ENCODE results near the gene PLAAT4. TPM values are rescaled to one million over a fixed set of nuclear protein-coding genes. Genes with fewer than 3 reads are reported as not detected.

PLAAT4 gene
- polyA plus RNA-seq, 2 of the 4 experiments (the other 2 are of a cell fraction): 0.74 to 1.6 TPM

- ATAC-seq (no peak), FAIRE-seq (no peak), DNase-seq (ENCODE audit: low read depth in 1 of 2, low spot score in 1 of 2) (no peak)
- H3K27ac ChIP-seq: no peak overlapping the region
- TF ChIP-seq EHF (CRISPR knock-in tag; IDR thresholded peaks at IDR 0.05) (no peak), ZSCAN20 (CRISPR knock-in tag; IDR thresholded peaks at IDR 0.05) (no peak), ZC3H11A (IDR thresholded peaks at IDR 0.05) (no peak), MAX (IDR thresholded peaks at IDR 0.05) (no peak), HOXB13 (CRISPR knock-in tag; IDR thresholded peaks at IDR 0.05; ENCODE audit: low read depth) (no peak), KDM5A (IDR thresholded peaks at IDR 0.05) (no peak), CTCF (IDR thresholded peaks at IDR 0.05) (no peak), FOSB (CRISPR knock-in tag; IDR thresholded peaks at IDR 0.05) (no peak), FOSL2 (IDR thresholded peaks at IDR 0.05) (no peak), FOSL2 (CRISPR knock-in tag; IDR thresholded peaks at IDR 0.05) (no peak), RAD21 (conservative IDR thresholded peaks at IDR 0.05 in 1 of 2, IDR thresholded peaks at IDR 0.05 in 1 of 2) (no peak), MAFK (IDR thresholded peaks at IDR 0.05; ENCODE audit: partially characterized antibody) (no peak), ESRRA (IDR thresholded peaks at IDR 0.05; ENCODE audit: borderline replicate concordance, low read length) (no peak), TP53 (CRISPR knock-in tag; IDR thresholded peaks at IDR 0.05) (no peak), RFX5 (IDR thresholded peaks at IDR 0.05) (no peak), FOXS1 (CRISPR knock-in tag; IDR thresholded peaks at IDR 0.05) (no peak), USF2 (IDR thresholded peaks at IDR 0.05) (no peak), CBX2 (IDR thresholded peaks at IDR 0.05; ENCODE audit: borderline replicate concordance, low read depth) (no peak), HMGXB4 (CRISPR knock-in tag; IDR thresholded peaks at IDR 0.05; ENCODE audit: borderline replicate concordance) (no peak), E2F6 (IDR thresholded peaks at IDR 0.05; ENCODE audit: borderline replicate concordance, low read depth) (no peak)
- no peak overlapping the region for H3K4me3 ChIP-seq
- POLR2A ChIA-PET: no interaction called here
- no peaks in the 10 kb centered on the region for H3K9me3 ChIP-seq
- 55% methylated on average over 4 of the region's 4 CpGs for WGBS (ENCODE audit: missing lambda C conversion rate)
- no peak overlapping the region for H3K4me2 ChIP-seq
- H3K4me1 ChIP-seq: no peaks in the 10 kb centered on the region
- CTCF ChIA-PET: interaction anchor here (1.1 kb wide), 1 partner anchor 19 kb away, joined by 3 read pairs; no protein-coding TSS in a partner anchor
Observed at GRCh38 chr11:63548178-63548577, 11.6 kb downstream of the PLAAT4 start.

GRCh38 chr11:63549411-63549810 is 12.8 kb downstream of the PLAAT4 start:
- TF ChIP-seq RARB (CRISPR knock-in tag; IDR thresholded peaks at IDR 0.05) (no peak), PBX3 (IDR thresholded peaks at IDR 0.05) (no peak), GATA3 (IDR thresholded peaks at IDR 0.05; ENCODE audit: borderline replicate concordance) (no peak), HMGXB4 (CRISPR knock-in tag; IDR thresholded peaks at IDR 0.05; ENCODE audit: borderline replicate concordance) (no peak), CHD2 (IDR thresholded peaks at IDR 0.05; ENCODE audit: low read length, partially characterized antibody) (no peak), BCL3 (IDR thresholded peaks at IDR 0.05) (no peak), ZFP36 (IDR thresholded peaks at IDR 0.05; ENCODE audit: borderline replicate concordance, partially characterized antibody) (no peak), POLR2A (IDR thresholded peaks at IDR 0.05; ENCODE audit: low read length) (no peak), MAX (IDR thresholded peaks at IDR 0.05) (no peak), SREBF2 (IDR thresholded peaks at IDR 0.05) (no peak), SMC3 (IDR thresholded peaks at IDR 0.05) (no peak), EP300 (IDR thresholded peaks at IDR 0.05) (no peak)

More at GRCh38 chr11:63549411-63549810, 12.8 kb downstream of the PLAAT4 start:
- WGBS (ENCODE audit: missing lambda C conversion rate): 81% methylated on average over 4 of the region's 4 CpGs
- FAIRE-seq (no peak), DNase-seq (ENCODE audit: low read depth in 1 of 2, low spot score in 1 of 2) (no peak), ATAC-seq (no peak)
- Histone ChIP-seq H3K9me3 (no peaks in the 10 kb centered on the region), H3K27ac (no peak overlapping the region), H3K4me3 (no peak overlapping the region), H3K4me2 (no peak overlapping the region), H3K4me1 (no peaks in the 10 kb centered on the region)
- CTCF ChIA-PET: interaction anchor here (1.1 kb wide), 1 partner anchor 18 kb away, joined by 3 read pairs; no protein-coding TSS in a partner anchor
- POLR2A ChIA-PET: no interaction called here
